SK-N-SH (cell line): ENCODE measurements around the gene ANKFN1.

Experiments used
- CTCF ChIP-seq: fragments of 200-600 bp; sonication (generic); IDR thresholded peaks from 2 replicates; pipeline ENCODE4 v1.6.1; 2017; ENCODE audit warnings: antibody characterized with exemption, mild to moderate bottlenecking, moderate library complexity
- JUND ChIP-seq: IDR thresholded peaks from 2 replicates; pipeline ENCODE4 v1.4.0; 2012
- RAD21 ChIP-seq: IDR thresholded peaks from 2 replicates; pipeline ENCODE4 v1.6.1; 2012; ENCODE audit warnings: mild to moderate bottlenecking, low read length
- REST ChIP-seq: IDR thresholded peaks from 2 replicates; pipeline ENCODE4 v1.6.1; 2012; ENCODE audit warnings: mild to moderate bottlenecking, low read depth, low read length, moderate library complexity
- SMC3 ChIP-seq: IDR thresholded peaks from 2 replicates; pipeline ENCODE4 v1.6.1; 2012; ENCODE audit warnings: low read depth, low read length, improper control_type of control experiment
- TAF1 ChIP-seq: IDR thresholded peaks from 2 replicates; pipeline ENCODE4 v1.6.1; 2012; ENCODE audit warnings: low read depth, mild to moderate bottlenecking, low read length, moderate library complexity, borderline replicate concordance

- TF ChIP-seq SMC3 (no peak), CTCF (no peak), RAD21 (no peak), TAF1 (no peak), REST (no peak), JUND (no peak)
Observed at GRCh38 chr17:56540836-56541235, 387.6 kb downstream of the ANKFN1 start.
